ENCODE data around the gene RHOXF2B.

RHOXF2B gene

GRCh38 chrX:120022763-120023162, 54.7 kb downstream of the RHOXF2B start:
- TF ChIP-seq TSHZ2 (CRISPR knock-in tag; IDR thresholded peaks at IDR 0.05) = no peak
- no peak for TF ChIP-seq GLIS3 (CRISPR knock-in tag; IDR thresholded peaks at IDR 0.05)
- TF ChIP-seq POU6F1 (CRISPR knock-in tag; IDR thresholded peaks at IDR 0.05; ENCODE audit: borderline replicate concordance, low read depth) = no peak
- TF ChIP-seq PPARA (CRISPR knock-in tag; IDR thresholded peaks at IDR 0.05; ENCODE audit: borderline replicate concordance) = no peak
- TF ChIP-seq ZFP30 (CRISPR knock-in tag; IDR thresholded peaks at IDR 0.05) = no peak
- TF ChIP-seq CREB5 (CRISPR knock-in tag; IDR thresholded peaks at IDR 0.05; ENCODE audit: low read depth) = no peak
- no peak for TF ChIP-seq PATZ1 (CRISPR knock-in tag; IDR thresholded peaks at IDR 0.05; ENCODE audit: borderline replicate concordance)
- TF ChIP-seq CSRNP3 (CRISPR knock-in tag; IDR thresholded peaks at IDR 0.05) = no peak
- TF ChIP-seq SNAI2 (CRISPR knock-in tag; IDR thresholded peaks at IDR 0.05) = no peak
- no peak for TF ChIP-seq ESRRG (CRISPR knock-in tag; IDR thresholded peaks at IDR 0.05)
- no peak for TF ChIP-seq ZFP3 (CRISPR knock-in tag; IDR thresholded peaks at IDR 0.05)
- no peak for ATAC-seq

Data from SK-N-SH treated with all-trans-retinoic acid at 6 μM for 48 hours (cell line).